Kidney (tissue), 14 donors: ENCODE measurements around the gene CTNNBL1. TPM values are rescaled to one million over a fixed set of nuclear protein-coding genes. Genes with fewer than 3 reads are reported as not detected.

Experiments used
- DNase-seq, 5 donors: peaks; one replicate each; pipeline ENCODE4 v3.0.0-alpha.2; 2013 to 2020
- FAIRE-seq: peaks from 2 replicates; lab custom pipeline; 2012; peaks lifted over from hg19 to GRCh38; lab: Jason Lieb, UNC
- H3K27ac ChIP-seq, 2 donors: one replicate each; pipeline ENCODE4 v1.7.0; 2013; ENCODE audit warnings: low read depth in 2 of 2, low read length in 2 of 2, inconsistent platforms in 1 of 2
- H3K27me3 ChIP-seq: one replicate; pipeline ENCODE4 v1.7.1; 2013; ENCODE audit warnings: low read length, inconsistent platforms; ENCODE audit not compliant: control insufficient read depth, insufficient read depth
- H3K36me3 ChIP-seq, 3 donors: one replicate each; pipeline versions ENCODE4 v1.7.0 to v1.7.1; 2013; ENCODE audit warnings: low read length in 3 of 3, control low read depth in 1 of 3, inconsistent platforms in 1 of 3; ENCODE audit not compliant: insufficient read depth in 3 of 3, control insufficient read depth in 2 of 3
- H3K4me1 ChIP-seq, 3 donors: one replicate each; pipeline versions ENCODE4 v1.7.0 to v1.7.1; 2013; ENCODE audit warnings: low read length in 3 of 3, inconsistent platforms in 1 of 3, low read depth in 1 of 3; ENCODE audit not compliant: control insufficient read depth in 2 of 3, insufficient read depth in 2 of 3
- H3K4me3 ChIP-seq, 3 donors: one replicate each; pipeline versions ENCODE4 v1.7.0 to v1.8.1; 2013; ENCODE audit warnings: low read length in 3 of 3, control low read depth in 1 of 3, inconsistent platforms in 1 of 3
- H3K9ac ChIP-seq, 3 donors: one replicate each; pipeline versions ENCODE4 v1.7.0 to v1.7.1; 2013; ENCODE audit warnings: low read length in 3 of 3, control low read depth in 1 of 3, inconsistent platforms in 1 of 3
- H3K9me3 ChIP-seq, 3 donors: one replicate each; pipeline versions ENCODE4 v1.7.0 to v1.7.1; 2013; ENCODE audit warnings: low read length in 3 of 3, control low read depth in 1 of 3, inconsistent platforms in 1 of 3; ENCODE audit not compliant: control insufficient read depth in 2 of 3, insufficient read depth in 1 of 3
- intact Hi-C: fragments of 100-400 bp; cut with DNase I; formaldehyde crosslinking; loops from one replicate; pipeline ENCODE4 v1.11.1; 2022
- polyA plus RNA-seq: library from polyadenylated mRNA; stranded (reverse); fragments of 350-450 nt; fragmentation: Illumina TruSeq; extraction: RNeasy Lipid Tissue Mini Kit (QIAGEN cat#74804); gene quantifications from one replicate; pipeline ENCODE4 v1.2.3, GENCODE V29; 2014; ENCODE audit warnings: low read depth, low replicate concordance; ENCODE audit not compliant: insufficient read depth
- total RNA-seq: library from RNA; stranded (reverse); fragmentation: NEBNext Ultra II Directional; extraction: Animal tissue kit (Norgen Biotek cat#: 25700); gene quantifications from one replicate; pipeline ENCODE4 v1.2.1, GENCODE V29; 2021
- TF ChIP-seq, protein P1 (sequence below): IDR thresholded peaks from 3 replicates; pipeline ENCODE4 v1.5.1; 2012; ENCODE audit warnings: mild to moderate bottlenecking, moderate library complexity, borderline replicate concordance; ENCODE audit not compliant: insufficient read depth; ENCODE audit errors: extremely low read depth
- donor health status: control.
- donor health status: control.
- donor health status: control.
- donor health status: control.
- donor health status: control.
- donor health status: DM: yes; HTN: yes; CAD: no.
- donor health status: Normal renal cell carcinoma (clear cell type).

The CTNNBL1 gene
- total and polyA plus RNA-seq, 2 donors from 2014 or later = 40.9 to 70.9 TPM

DNA sequence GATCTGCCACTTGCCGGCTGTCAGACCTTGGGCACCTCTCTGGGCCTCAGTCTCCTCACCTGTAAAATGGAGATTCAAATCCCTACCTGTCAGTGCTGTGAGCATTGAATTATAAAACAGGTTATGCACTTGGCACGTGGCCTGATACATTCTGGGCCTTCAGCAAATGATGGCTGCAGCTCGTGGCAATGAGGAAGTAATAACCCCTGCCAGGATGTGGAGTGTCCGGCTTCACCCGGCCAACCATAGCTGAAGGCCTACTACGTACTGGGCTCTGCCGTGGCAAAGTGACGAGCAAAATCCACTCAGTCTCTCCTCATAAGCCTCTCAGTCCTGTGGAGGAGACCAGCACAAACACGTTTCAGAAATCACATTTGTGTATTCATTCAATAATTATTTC, 198.2 kb downstream of the CTNNBL1 start:
- intact Hi-C loops = no loop called here
- Histone ChIP-seq H3K9me3 (no peaks in the 10 kb centered on the region), H3K9ac (no peak overlapping the region), H3K27me3 (no peaks in the 10 kb centered on the region), H3K27ac (no peak overlapping the region), H3K4me3 (no peak overlapping the region), H3K36me3 (no peaks in the 10 kb centered on the region), H3K4me1 (no peaks in the 10 kb centered on the region)
- FAIRE-seq (no peak), DNase-seq (no peak)
- TF ChIP-seq, protein P1, sequence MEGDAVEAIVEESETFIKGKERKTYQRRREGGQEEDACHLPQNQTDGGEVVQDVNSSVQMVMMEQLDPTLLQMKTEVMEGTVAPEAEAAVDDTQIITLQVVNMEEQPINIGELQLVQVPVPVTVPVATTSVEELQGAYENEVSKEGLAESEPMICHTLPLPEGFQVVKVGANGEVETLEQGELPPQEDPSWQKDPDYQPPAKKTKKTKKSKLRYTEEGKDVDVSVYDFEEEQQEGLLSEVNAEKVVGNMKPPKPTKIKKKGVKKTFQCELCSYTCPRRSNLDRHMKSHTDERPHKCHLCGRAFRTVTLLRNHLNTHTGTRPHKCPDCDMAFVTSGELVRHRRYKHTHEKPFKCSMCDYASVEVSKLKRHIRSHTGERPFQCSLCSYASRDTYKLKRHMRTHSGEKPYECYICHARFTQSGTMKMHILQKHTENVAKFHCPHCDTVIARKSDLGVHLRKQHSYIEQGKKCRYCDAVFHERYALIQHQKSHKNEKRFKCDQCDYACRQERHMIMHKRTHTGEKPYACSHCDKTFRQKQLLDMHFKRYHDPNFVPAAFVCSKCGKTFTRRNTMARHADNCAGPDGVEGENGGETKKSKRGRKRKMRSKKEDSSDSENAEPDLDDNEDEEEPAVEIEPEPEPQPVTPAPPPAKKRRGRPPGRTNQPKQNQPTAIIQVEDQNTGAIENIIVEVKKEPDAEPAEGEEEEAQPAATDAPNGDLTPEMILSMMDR = no peak

DNA sequence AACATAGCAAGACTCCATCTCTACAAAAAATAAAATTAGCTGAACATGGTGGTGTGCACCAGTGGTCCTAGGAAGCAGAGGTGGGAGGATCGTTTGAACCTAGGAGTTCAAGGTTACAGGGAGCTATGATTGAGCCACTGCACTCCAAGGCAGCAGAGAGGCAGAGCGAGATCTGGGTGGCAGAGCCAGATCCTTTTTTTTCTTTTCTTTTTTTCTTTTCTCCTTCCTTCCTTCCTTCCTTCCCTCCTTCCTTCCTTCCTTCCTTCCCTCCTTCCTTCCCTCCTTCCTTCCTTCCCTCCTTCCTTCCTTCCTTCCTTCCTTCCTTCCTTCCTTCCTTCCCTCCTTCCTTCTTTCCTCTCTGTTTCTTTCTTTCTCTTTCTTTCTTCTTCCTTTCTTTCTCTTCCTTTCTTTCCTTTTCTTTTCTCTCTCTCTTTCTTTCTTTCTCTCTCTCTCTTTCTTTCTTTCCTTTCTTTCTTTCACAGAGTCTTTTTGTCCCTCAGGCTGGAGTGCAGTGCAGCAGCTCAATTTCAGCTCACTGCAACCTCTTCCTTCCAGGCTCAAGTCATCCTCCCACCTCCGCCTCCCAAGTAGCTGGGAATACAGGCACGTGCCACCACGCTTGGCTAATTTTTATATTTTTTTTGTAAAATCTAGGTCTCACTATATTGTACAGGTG, 199.9 kb downstream of the CTNNBL1 start:
- Histone ChIP-seq H3K27me3 (no peaks in the 10 kb centered on the region), H3K4me1 (no peaks in the 10 kb centered on the region), H3K9me3 (no peaks in the 10 kb centered on the region), H3K4me3 (no peak overlapping the region), H3K36me3 (no peaks in the 10 kb centered on the region), H3K27ac (no peak overlapping the region), H3K9ac (no peak overlapping the region)
- DNase-seq = no peak
- TF ChIP-seq, protein P1 = no peak
- intact Hi-C loops = no loop called here
- FAIRE-seq = no peak

GRCh38 chr20:37894454-37894853, 200.6 kb downstream of the CTNNBL1 start:
- no peak overlapping the region for H3K9ac ChIP-seq
- DNase-seq = no peak

More at GRCh38 chr20:37894454-37894853, 200.6 kb downstream of the CTNNBL1 start:
- H3K27me3 ChIP-seq = no peaks in the 10 kb centered on the region
- intact Hi-C loops = no loop called here
- TF ChIP-seq, protein P1 = no peak
- H3K36me3 ChIP-seq = no peaks in the 10 kb centered on the region
- no peak for FAIRE-seq
- no peaks in the 10 kb centered on the region for H3K4me1 ChIP-seq
- no peaks in the 10 kb centered on the region for H3K9me3 ChIP-seq
- no peak overlapping the region for H3K4me3 ChIP-seq
- no peak overlapping the region for H3K27ac ChIP-seq
